Measurements from ENCODE around the gene SPOCD1. TPM values are rescaled to one million over a fixed set of nuclear protein-coding genes. Genes with fewer than 3 reads are reported as not detected.

SPOCD1 gene
- total RNA-seq: 10 to 100 TPM in 1 of 4 donors, under 1 TPM in 2, not detected in 1; 0.42 to 14.1 (median 0.66) TPM

GRCh38 chr1:31815752-31816500 is at the start of gene SPOCD1:
SPOCD1 (minus strand) TSS chr1:31816022; CDS start chr1:31815333, 689 bp downstream.
- H3K27me3 ChIP-seq: no peaks in the 10 kb centered on the region
- no peak within 1 kb of the TSS for H3K4me3 ChIP-seq
- H3K27ac ChIP-seq: no peak within 1 kb of the TSS
- no peaks in the 10 kb centered on the region for H3K36me3 ChIP-seq
- WGBS, 2 donors: 35% methylated on average over 16 to 23 of the region's 23 CpGs
- no peaks in the 10 kb centered on the region for H3K9me3 ChIP-seq
- H3K4me1 ChIP-seq: peaks cover 0 to 5% (median 0%) of the 10 kb centered on the region in 4 donors
- peak; percentile 33 to 55 for DNase-seq (ENCODE audit: low spot score in 2 of 2)
- TF ChIP-seq CTCF (IDR thresholded peaks at IDR 0.05): peak; percentile 29 to 57 (median 50)
- TF ChIP-seq EP300 (IDR thresholded peaks at IDR 0.05): no peak
- no peak for TF ChIP-seq POLR2A (IDR thresholded peaks at IDR 0.05)

GRCh38 chr1:31862071-31862470 is 46.2 kb upstream of the SPOCD1 start:
- no peak for DNase-seq (ENCODE audit: low spot score in 2 of 2)
- Histone ChIP-seq H3K36me3 (no peaks in the 10 kb centered on the region), H3K4me3 (no peak overlapping the region), H3K27ac (no peak overlapping the region), H3K9me3 (peaks cover 0 to 4% (median 0%) of the 10 kb centered on the region in 4 donors), H3K27me3 (no peaks in the 10 kb centered on the region), H3K4me1 (no peaks in the 10 kb centered on the region)
- no peak for TF ChIP-seq CTCF (IDR thresholded peaks at IDR 0.05)
- no peak for TF ChIP-seq POLR2A (IDR thresholded peaks at IDR 0.05)
- TF ChIP-seq EP300 (IDR thresholded peaks at IDR 0.05): no peak
- 93 to 95% methylated on average over 4 of the region's 4 CpGs for WGBS, 2 donors

GRCh38 chr1:31861346-31861745 is 45.5 kb upstream of the SPOCD1 start:
- peak in 1 of 5 experiments; percentile 7 for TF ChIP-seq CTCF (IDR thresholded peaks at IDR 0.05)
- TF ChIP-seq POLR2A (IDR thresholded peaks at IDR 0.05): no peak
- Histone ChIP-seq H3K9me3 (peaks cover 0 to 4% (median 0%) of the 10 kb centered on the region in 4 donors), H3K4me1 (no peaks in the 10 kb centered on the region), H3K4me3 (no peak overlapping the region), H3K36me3 (no peaks in the 10 kb centered on the region), H3K27me3 (no peaks in the 10 kb centered on the region), H3K27ac (no peak overlapping the region)
- no peak for DNase-seq (ENCODE audit: low spot score in 2 of 2)
- 83 to 85% methylated on average over 5 of the region's 5 CpGs for WGBS, 2 donors

- Histone ChIP-seq H3K36me3 (no peaks in the 10 kb centered on the region), H3K4me1 (no peaks in the 10 kb centered on the region), H3K4me3 (no peak overlapping the region), H3K27ac (no peak overlapping the region), H3K9me3 (peaks cover 0 to 4% (median 0%) of the 10 kb centered on the region in 4 donors), H3K27me3 (no peaks in the 10 kb centered on the region)
- no peak for DNase-seq (ENCODE audit: low spot score in 2 of 2)
- TF ChIP-seq EP300 (IDR thresholded peaks at IDR 0.05): no peak
- no peak for TF ChIP-seq POLR2A (IDR thresholded peaks at IDR 0.05)
- TF ChIP-seq CTCF (IDR thresholded peaks at IDR 0.05): no peak
- WGBS, 2 donors: 67 to 77% methylated on average over 7 of the region's 7 CpGs
Measured at GRCh38 chr1:31860581-31860980, 44.8 kb upstream of the SPOCD1 start.

- H3K27ac ChIP-seq: no peak overlapping the region
- H3K27me3 ChIP-seq: no peaks in the 10 kb centered on the region
- no peaks in the 10 kb centered on the region for H3K36me3 ChIP-seq
- no peak for DNase-seq (ENCODE audit: low spot score in 2 of 2)
- H3K4me3 ChIP-seq: no peak overlapping the region
- 90 to 94% methylated on average over 2 of the region's 2 CpGs for WGBS, 2 donors
- TF ChIP-seq POLR2A (IDR thresholded peaks at IDR 0.05): no peak
- no peak for TF ChIP-seq CTCF (IDR thresholded peaks at IDR 0.05)
- no peak for TF ChIP-seq EP300 (IDR thresholded peaks at IDR 0.05)
- peaks cover 0 to 4% (median 0%) of the 10 kb centered on the region in 4 donors for H3K9me3 ChIP-seq
- no peaks in the 10 kb centered on the region for H3K4me1 ChIP-seq
Measured at GRCh38 chr1:31859719-31860118, 43.9 kb upstream of the SPOCD1 start.

All from tibial nerve (tissue), 4 donors.